ENCODE measurements around the gene GCK. TPM values are rescaled to one million over a fixed set of nuclear protein-coding genes. Genes with fewer than 3 reads are reported as not detected.

Gene GCK
- total RNA-seq, 2 experiments from 2014 or later, result 0.53 to 1.3 TPM

DNA sequence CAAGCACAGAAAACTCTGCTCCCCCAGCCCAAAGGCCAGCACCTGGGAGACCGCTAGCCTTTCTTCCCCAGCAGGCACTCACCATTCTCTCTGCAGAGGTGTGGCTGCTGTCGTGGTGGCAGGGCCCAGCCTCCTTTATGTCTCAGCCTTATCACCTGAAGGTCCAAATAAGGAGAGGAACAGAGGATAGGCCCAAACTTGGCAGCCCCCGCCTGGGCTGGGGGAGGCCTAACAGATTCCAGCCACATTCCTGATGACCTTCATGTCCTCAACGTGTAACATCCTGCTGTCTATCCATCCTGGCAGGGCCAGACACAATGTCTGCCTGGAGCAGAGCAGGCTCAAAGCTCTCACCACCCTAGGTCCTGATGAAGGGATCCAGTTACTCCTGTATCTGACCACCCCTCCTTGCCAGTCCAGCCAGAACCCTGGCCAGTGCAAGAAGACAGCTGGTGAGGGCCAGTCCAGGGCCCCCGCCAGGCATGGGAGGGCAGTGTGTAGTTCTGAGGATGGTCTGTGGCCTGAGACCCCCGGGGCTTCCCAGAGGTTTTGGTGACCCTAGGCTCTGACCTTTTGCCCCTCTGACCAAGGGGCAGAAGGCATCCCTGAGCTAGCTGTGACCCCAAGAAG is 47.9 kb downstream of the GCK start, which contains the start of gene MYL7:
Gene MYL7, minus strand, starts transcription at position 112 of the 630 bp plus-strand sequence. Its CDS starts 27 bp downstream, at position 85.
- H3K4me3 Mint-ChIP-seq, result no peak within 1 kb of the TSS
- ATAC-seq (no peak), DNase-seq (no peak)
- no peak within 1 kb of the TSS for H3K27ac Mint-ChIP-seq
- peaks cover 6% of the 10 kb centered on the region for H3K4me1 Mint-ChIP-seq
- intact Hi-C loops (cut with DNase I, micrococcal nuclease), result no loop called here
- peaks cover 3% of the 10 kb centered on the region for H3K27me3 Mint-ChIP-seq
- ChIA-PET POLR2A (no interaction called here), CTCF (no interaction called here)
- no peaks in the 10 kb centered on the region for H3K9me3 Mint-ChIP-seq (ENCODE audit: low read depth)
- H3K36me3 Mint-ChIP-seq (ENCODE audit: low read depth), result no peaks in the 10 kb centered on the region

DNA sequence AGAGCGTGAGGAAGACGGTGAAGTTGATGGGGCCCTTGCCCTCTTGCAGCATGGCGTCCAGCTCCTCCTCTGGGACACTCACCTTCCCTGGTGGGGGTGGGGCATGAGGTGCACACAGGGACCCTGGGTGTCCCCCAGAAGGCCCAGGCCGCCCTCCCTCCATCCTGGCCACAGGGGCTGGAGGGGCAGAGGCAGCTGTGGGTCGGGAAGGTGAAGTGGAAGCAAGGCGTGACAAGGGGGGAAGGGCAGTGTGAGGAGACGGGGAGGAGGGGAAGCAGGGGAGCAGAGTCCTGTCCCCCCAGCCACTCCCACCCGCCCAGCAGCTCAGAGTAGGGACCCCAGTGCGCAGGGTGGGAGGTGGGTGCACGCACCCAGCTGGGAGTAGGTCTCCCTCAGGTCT is 48.9 kb downstream of the GCK start:
- ATAC-seq (no peak), DNase-seq (no peak)
- intact Hi-C loops (cut with DNase I, micrococcal nuclease), result no loop called here
- Mint-ChIP-seq H3K36me3 (ENCODE audit: low read depth) (no peaks in the 10 kb centered on the region), H3K9me3 (ENCODE audit: low read depth) (no peaks in the 10 kb centered on the region), H3K27me3 (peaks cover 3% of the 10 kb centered on the region), H3K27ac (no peak overlapping the region), H3K4me3 (no peak overlapping the region), H3K4me1 (peaks cover 4% of the 10 kb centered on the region)
- ChIA-PET POLR2A (no interaction called here), CTCF (no interaction called here)

DNA sequence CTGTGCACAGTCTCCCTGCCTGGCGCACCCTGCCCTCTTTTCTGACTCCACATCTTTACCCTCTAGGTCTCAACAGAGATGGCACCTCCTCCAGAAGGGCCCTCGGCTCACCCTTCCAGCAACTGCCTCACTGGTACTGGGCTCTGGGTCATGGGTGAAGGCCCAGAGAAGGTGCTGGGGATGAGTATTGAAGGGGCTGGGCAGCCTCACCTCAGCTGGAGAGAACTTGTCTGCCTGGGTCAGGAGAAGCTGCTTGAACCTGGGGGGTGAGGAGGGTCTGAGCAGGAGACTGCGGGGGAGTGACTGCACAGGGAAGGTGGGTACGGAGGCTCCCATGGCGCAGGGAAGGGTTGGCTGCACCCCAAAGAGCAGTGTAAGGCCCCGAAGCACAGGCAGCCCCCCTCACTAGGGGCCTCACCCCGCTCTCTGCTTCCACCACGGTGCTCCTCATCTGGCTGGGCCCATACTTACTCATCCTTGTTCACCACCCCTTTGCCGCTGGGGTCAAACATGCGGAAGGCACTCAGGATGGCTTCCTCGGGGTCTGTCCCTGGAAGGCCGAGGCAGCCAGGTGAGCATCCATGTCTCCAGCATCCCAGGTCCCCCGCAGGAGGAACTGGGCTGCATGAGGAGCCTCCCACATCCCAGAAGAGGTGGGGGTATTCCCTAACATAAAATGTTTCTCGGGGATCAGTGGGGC is 49.8 kb downstream of the GCK start:
- H3K27ac Mint-ChIP-seq, result no peak overlapping the region
- ATAC-seq, result no peak
- no peaks in the 10 kb centered on the region for H3K27me3 Mint-ChIP-seq
- no peak overlapping the region for H3K4me3 Mint-ChIP-seq
- no peaks in the 10 kb centered on the region for H3K9me3 Mint-ChIP-seq (ENCODE audit: low read depth)
- no peaks in the 10 kb centered on the region for H3K4me1 Mint-ChIP-seq
- no peaks in the 10 kb centered on the region for H3K36me3 Mint-ChIP-seq (ENCODE audit: low read depth)
- no peak for DNase-seq
- ChIA-PET POLR2A (no interaction called here), CTCF (no interaction called here)
- intact Hi-C loops (cut with DNase I, micrococcal nuclease), result no loop called here

DNA sequence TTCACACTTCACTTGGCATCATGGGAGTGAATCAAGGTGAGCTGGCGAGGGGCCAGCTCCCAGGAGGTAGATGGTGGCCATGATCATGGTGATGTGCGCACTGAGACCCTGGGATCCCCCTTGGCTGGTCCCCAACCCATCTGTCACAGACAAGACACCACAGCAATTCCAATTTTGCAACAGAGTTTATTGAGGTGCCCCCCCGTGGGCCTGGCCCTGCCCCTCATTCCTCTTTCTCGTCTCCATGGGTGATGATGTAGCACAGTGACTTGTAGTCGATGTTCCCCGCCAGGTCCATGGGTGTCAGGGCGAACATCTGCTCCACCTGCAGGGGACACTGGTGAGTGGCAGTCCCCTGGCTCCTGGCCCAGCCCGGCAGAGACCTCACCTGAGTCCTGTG is 50.5 kb downstream of the GCK start:
- intact Hi-C loops (cut with DNase I, micrococcal nuclease), result no loop called here
- ChIA-PET CTCF (interaction anchor here (0.6 kb wide), 1 partner anchor 27 kb away, joined by 4 read pairs; no protein-coding TSS in a partner anchor), POLR2A (interaction anchor here (0.6 kb wide), 1 partner anchor 310 kb away, joined by 4 read pairs; no protein-coding TSS in a partner anchor)
- no peak overlapping the region for H3K4me3 Mint-ChIP-seq
- no peaks in the 10 kb centered on the region for H3K4me1 Mint-ChIP-seq
- no peak overlapping the region for H3K27ac Mint-ChIP-seq
- no peak for ATAC-seq
- DNase-seq, result no peak
- no peaks in the 10 kb centered on the region for H3K9me3 Mint-ChIP-seq (ENCODE audit: low read depth)
- H3K27me3 Mint-ChIP-seq, result no peaks in the 10 kb centered on the region
- no peaks in the 10 kb centered on the region for H3K36me3 Mint-ChIP-seq (ENCODE audit: low read depth)

DNA sequence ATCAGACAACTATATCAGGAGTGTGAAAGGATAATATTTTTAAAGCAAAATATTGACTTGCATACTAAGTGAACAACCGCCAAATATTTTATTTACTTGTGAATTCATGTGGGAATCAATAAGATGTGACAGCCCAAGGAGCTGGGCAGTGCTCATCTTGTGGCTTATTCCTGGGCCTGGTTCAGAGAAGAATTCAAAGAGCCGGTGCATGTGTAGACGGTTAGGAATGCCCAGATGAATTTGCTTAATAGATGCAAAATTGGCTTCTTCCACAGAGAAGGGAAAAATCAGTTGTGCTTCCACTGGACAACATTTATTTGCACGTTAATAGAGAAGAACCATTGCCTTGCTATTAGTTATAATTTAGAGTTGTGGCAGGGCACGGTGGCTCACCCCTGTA is 52.5 kb downstream of the GCK start:
- intact Hi-C loops (cut with DNase I, micrococcal nuclease), result no loop called here
- ChIA-PET POLR2A (no interaction called here), CTCF (interaction anchor here (1.0 kb wide), 1 partner anchor 429 kb away, joined by 4 read pairs; no protein-coding TSS in a partner anchor)
- ATAC-seq (no peak), DNase-seq (no peak)
- no peak overlapping the region for H3K27ac Mint-ChIP-seq
- H3K4me1 Mint-ChIP-seq, result no peaks in the 10 kb centered on the region
- no peak overlapping the region for H3K4me3 Mint-ChIP-seq
- no peaks in the 10 kb centered on the region for H3K9me3 Mint-ChIP-seq (ENCODE audit: low read depth)
- H3K36me3 Mint-ChIP-seq (ENCODE audit: low read depth), result no peaks in the 10 kb centered on the region
- no peaks in the 10 kb centered on the region for H3K27me3 Mint-ChIP-seq

DNA sequence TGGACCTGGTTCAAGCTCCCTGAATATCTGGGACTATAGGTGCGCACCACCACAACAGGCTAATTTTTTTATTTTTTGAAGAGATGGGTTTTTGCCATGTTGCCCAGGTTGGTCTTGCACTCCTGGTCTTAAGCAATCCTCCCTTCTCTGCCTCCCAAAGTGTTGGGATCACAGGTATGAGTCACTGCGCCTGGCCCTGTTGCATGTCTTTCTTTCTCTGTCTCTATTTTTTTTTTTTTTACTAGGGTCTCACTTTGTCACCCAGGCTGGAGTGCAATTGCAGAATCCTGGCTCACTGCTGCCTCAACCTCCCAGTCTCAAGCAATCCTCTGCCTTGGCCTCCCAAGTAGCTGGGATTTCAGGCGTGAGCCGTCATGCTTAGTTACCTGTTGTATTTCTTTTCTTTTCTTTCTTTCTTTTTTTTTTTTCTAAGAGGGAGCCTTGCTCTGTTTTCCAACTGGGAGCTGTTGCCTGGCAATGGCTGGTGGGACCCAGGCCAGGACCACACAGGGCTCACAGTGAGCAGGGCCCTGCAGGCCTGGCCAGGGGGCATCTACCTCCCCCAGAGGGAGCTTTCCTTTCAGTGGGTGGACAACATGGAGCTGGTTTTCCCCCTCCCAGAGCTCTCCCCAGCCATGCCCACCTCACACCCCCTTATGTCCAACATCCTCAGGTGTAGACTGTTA is 54.2 kb downstream of the GCK start:
- ChIA-PET CTCF (interaction anchor here (0.7 kb wide), 1 partner anchor 10 kb away, joined by 3 read pairs; no protein-coding TSS in a partner anchor), POLR2A (no interaction called here)
- DNase-seq, result no peak
- intact Hi-C loops (cut with DNase I, micrococcal nuclease), result no loop called here
- no peak for ATAC-seq
- Mint-ChIP-seq H3K4me1 (no peaks in the 10 kb centered on the region), H3K27ac (no peak overlapping the region), H3K27me3 (no peaks in the 10 kb centered on the region), H3K36me3 (ENCODE audit: low read depth) (no peaks in the 10 kb centered on the region), H3K9me3 (ENCODE audit: low read depth) (no peaks in the 10 kb centered on the region), H3K4me3 (no peak overlapping the region)

DNA sequence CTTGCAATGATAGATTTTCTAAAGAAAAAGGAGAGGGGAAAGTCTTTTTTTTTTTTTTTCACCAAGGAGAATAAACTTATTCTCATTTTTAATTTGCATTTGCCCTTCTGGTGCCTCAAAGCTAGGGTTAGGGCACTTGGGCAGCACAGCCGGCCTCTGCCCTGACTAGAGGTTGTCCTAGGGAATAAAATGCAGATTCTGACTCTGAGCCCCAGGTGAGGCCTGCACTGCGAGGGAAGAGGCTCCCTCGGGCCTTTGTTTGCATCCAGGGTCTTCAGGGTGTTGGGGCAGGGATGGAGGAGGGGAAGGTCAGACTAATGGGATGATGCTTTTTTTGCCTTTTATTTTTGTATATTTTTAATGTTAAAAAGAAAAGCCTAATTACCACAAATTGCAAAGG is 55.9 kb downstream of the GCK start:
- ChIA-PET CTCF (no interaction called here), POLR2A (no interaction called here)
- DNase-seq, result no peak
- Mint-ChIP-seq H3K4me1 (no peaks in the 10 kb centered on the region), H3K27me3 (no peaks in the 10 kb centered on the region), H3K4me3 (no peak overlapping the region), H3K36me3 (ENCODE audit: low read depth) (no peaks in the 10 kb centered on the region), H3K27ac (no peak overlapping the region), H3K9me3 (ENCODE audit: low read depth) (no peaks in the 10 kb centered on the region)
- intact Hi-C loops (cut with DNase I, micrococcal nuclease), result no loop called here
- no peak for ATAC-seq

DNA sequence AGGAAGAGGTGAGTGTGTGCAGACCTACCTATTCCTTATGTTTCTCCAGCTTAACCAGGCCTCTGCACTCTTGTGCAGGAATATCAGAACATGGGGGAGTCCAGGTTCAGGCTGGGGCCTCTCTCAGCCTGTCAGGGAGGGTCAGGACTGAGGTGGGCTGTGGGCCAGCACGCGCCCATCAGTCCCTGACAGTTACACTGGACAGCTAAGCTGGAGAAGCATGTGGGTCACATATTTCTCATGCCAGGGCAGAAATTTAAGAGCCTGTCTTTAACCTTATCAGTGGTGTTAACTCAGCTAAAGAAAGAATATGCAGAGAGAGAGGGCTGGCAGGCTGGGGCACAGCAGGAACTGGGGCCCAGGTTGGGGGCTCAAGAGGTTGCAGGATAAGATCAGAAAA is 57.2 kb downstream of the GCK start:
- Mint-ChIP-seq H3K4me1 (no peaks in the 10 kb centered on the region), H3K36me3 (ENCODE audit: low read depth) (no peaks in the 10 kb centered on the region), H3K4me3 (no peak overlapping the region), H3K9me3 (ENCODE audit: low read depth) (no peaks in the 10 kb centered on the region), H3K27ac (no peak overlapping the region), H3K27me3 (no peaks in the 10 kb centered on the region)
- CTCF ChIA-PET, result no interaction called here
- intact Hi-C loops (cut with DNase I, micrococcal nuclease), result no loop called here
- DNase-seq (no peak), ATAC-seq (no peak)
- POLR2A ChIA-PET, result interaction anchor here (0.6 kb wide), 1 partner anchor 9 kb away, joined by 3 read pairs; the partner anchor contains the start of gene POLD2

DNA sequence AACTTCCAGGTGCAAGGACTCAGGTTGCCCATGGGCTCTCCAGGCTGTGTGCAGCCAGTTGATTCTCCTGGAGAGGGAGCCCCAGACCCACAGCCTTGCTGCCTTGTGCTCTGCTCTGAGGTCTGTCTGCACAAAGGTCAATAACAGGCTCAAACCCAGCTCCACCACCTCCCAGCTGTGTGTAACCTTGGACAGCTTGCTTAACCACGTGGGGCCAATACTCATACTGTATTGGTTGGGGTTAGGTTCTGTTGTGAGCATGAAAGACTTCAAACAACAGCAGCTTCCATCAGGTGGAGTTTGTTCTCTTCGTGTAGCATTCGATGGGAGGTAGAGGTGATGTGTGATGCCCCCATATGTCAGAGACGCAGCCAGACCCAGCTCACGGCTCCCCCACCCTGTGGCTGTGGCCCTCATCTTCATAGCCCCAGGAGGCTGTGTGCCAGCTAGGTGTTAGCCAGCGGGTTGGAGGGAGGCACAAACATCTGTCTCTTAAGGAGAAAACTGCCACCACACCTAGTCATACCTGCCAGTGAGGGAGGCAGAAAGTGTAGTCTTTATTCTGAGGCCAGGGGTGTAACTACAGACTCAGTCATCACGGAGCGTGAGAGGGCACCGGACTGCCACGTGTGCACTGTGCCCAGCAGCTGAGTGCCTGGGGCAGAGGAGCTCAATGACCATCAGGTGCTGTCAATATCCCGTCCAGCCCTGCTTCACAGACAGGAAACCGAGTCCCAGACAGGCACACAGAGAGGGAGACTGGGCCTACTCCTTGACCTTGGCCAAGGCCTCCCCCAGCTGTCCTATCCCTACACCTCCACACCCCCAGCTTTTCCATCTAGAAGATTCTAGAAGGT is 57.8 kb downstream of the GCK start:
- Mint-ChIP-seq H3K4me3 (no peak overlapping the region), H3K36me3 (ENCODE audit: low read depth) (no peaks in the 10 kb centered on the region), H3K9me3 (ENCODE audit: low read depth) (no peaks in the 10 kb centered on the region), H3K27me3 (no peaks in the 10 kb centered on the region), H3K4me1 (no peaks in the 10 kb centered on the region), H3K27ac (no peak overlapping the region)
- ChIA-PET POLR2A (interaction anchor here (0.6 kb wide), 1 partner anchor 8 kb away, joined by 3 read pairs; the partner anchor contains the start of gene POLD2), CTCF (interaction anchor here (1.5 kb wide), 1 partner anchor 9 kb away, joined by 6 read pairs; the partner anchor contains the start of gene POLD2)
- DNase-seq (no peak), ATAC-seq (peak; percentile 53)
- intact Hi-C loops (cut with DNase I, micrococcal nuclease), result no loop called here

DNA sequence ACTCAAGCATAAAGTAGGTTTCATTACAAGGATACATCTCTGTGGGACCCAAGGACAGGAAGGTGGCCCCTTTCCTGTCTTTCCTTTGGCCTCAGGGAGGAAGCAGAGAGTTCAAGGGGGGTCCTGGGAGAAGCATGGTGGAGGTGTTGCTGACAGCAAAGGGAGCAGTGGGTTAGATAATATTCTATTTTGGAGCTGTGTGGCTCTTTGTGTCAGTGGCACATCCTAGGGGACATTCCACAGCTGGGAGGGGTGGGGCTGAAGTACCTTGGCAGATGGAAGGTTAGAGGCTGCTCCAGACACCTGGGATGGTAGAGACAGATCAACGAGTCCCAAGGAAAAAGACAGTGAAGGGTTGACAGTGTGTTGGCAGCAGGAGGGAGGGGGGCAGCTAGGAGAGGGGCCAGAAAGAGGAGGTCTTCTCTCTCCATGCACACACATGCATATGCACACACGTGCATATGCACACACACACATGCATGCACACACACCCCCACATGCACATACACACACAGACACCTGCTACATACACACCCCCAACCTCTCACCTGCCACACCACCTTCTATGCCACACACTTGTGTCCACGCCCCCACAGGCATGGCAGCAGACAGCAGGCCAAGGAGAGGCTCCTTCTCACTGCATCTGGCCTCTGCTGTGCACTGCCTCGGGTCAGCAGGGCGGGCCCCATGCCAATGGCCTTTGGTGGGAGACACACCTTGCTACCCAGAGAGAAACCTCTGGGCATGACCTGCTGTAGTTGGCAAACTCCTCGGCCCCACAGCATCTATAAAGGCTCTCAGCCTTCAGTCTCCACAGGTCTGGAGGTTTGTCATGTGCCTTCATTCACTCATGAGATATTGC is 60.3 kb downstream of the GCK start:
- no peaks in the 10 kb centered on the region for H3K36me3 Mint-ChIP-seq (ENCODE audit: low read depth)
- intact Hi-C loops (cut with DNase I, micrococcal nuclease), result no loop called here
- POLR2A ChIA-PET, result no interaction called here
- ATAC-seq (no peak), DNase-seq (no peak)
- no peak overlapping the region for H3K4me3 Mint-ChIP-seq
- no peak overlapping the region for H3K27ac Mint-ChIP-seq
- CTCF ChIA-PET, result no interaction called here
- no peaks in the 10 kb centered on the region for H3K9me3 Mint-ChIP-seq (ENCODE audit: low read depth)
- peaks cover 3% of the 10 kb centered on the region for H3K4me1 Mint-ChIP-seq
- H3K27me3 Mint-ChIP-seq, result no peaks in the 10 kb centered on the region
